Mesendoderm (in vitro differentiated cells): Measurements from ENCODE around the gene FCER2.
"Not testable (repeated sequence)": the region's sequence is repeated elsewhere in the genome, so short reads cannot be mapped to it uniquely, and the experiment has no call there.

Source experiments
- DNase-seq: peaks from one replicate; pipeline ENCODE4 v3.0.0; 2013
- H2AK5ac ChIP-seq: 2 replicates; pipeline ENCODE4 v1.6.1; 2013; ENCODE audit warnings: low read length, inconsistent platforms
- H2BK120ac ChIP-seq: 2 replicates; pipeline ENCODE4 v1.6.1; 2013; ENCODE audit warnings: low read depth, mild to moderate bottlenecking, low read length, moderate library complexity, mixed read lengths
- H2BK15ac ChIP-seq: replicated peaks from 2 replicates; pipeline ENCODE4 v1.6.1; 2013; ENCODE audit warnings: low read depth, mild to moderate bottlenecking, moderate library complexity
- H2BK5ac ChIP-seq: 2 replicates; pipeline ENCODE4 v1.6.1; 2013; ENCODE audit warnings: low read length, inconsistent platforms
- H3K18ac ChIP-seq: 2 replicates; pipeline ENCODE4 v1.6.1; 2013; ENCODE audit warnings: mild to moderate bottlenecking, low read length, mixed read lengths
- H3K23ac ChIP-seq: one replicate; pipeline ENCODE4 v1.6.1; 2013; ENCODE audit warnings: low read length
- H3K27ac ChIP-seq: 2 replicates; pipeline ENCODE4 v1.5.1; 2013; ENCODE audit warnings: low read depth, mild to moderate bottlenecking, inconsistent platforms, low read length, moderate library complexity
- H3K27me3 ChIP-seq: 2 replicates; pipeline ENCODE4 v1.6.1; 2013; ENCODE audit warnings: low read length, control low read depth, mild to moderate bottlenecking, inconsistent platforms; ENCODE audit not compliant: insufficient read depth, poor library complexity
- H3K36me3 ChIP-seq: 2 replicates; pipeline ENCODE4 v1.6.1; 2013; ENCODE audit warnings: low read length, inconsistent platforms; ENCODE audit not compliant: control insufficient read depth, insufficient read depth
- H3K4ac ChIP-seq: one replicate; pipeline ENCODE4 v1.6.1; 2013; ENCODE audit warnings: low read depth, mild to moderate bottlenecking, low read length, moderate library complexity
- H3K4me1 ChIP-seq: 2 replicates; pipeline ENCODE4 v1.6.1; 2013; ENCODE audit warnings: low read depth, low read length, inconsistent platforms; ENCODE audit not compliant: control insufficient read depth
- H3K4me2 ChIP-seq: 2 replicates; pipeline ENCODE4 v1.6.1; 2013; ENCODE audit warnings: low read length
- H3K4me3 ChIP-seq: 2 replicates; pipeline ENCODE4 v1.5.1; 2013; ENCODE audit warnings: mild to moderate bottlenecking, low read length
- H3K56ac ChIP-seq: one replicate; pipeline ENCODE4 v1.6.1; 2013; ENCODE audit warnings: low read length
- H3K79me1 ChIP-seq: 2 replicates; pipeline ENCODE4 v1.6.1; 2013; ENCODE audit warnings: low read length, inconsistent platforms
- H3K79me2 ChIP-seq: 2 replicates; pipeline ENCODE4 v1.6.1; 2013; ENCODE audit warnings: mild to moderate bottlenecking, low read length; ENCODE audit not compliant: control insufficient read depth, insufficient read depth
- H3K9ac ChIP-seq: 2 replicates; pipeline ENCODE4 v1.6.1; 2013; ENCODE audit warnings: low read length, inconsistent platforms
- H4K5ac ChIP-seq: one replicate; pipeline ENCODE4 v1.6.1; 2013; ENCODE audit warnings: low read length
- H4K8ac ChIP-seq: one replicate; pipeline ENCODE4 v1.6.1; 2013; ENCODE audit warnings: low read depth, mild to moderate bottlenecking, control low read depth, low read length, moderate library complexity
- WGBS: extraction: QIAGEN DNeasy Blood & Tissue Kit; methylation state at CpG from one replicate; pipeline ENCODE4 v1.1.7; 2013; ENCODE audit warnings: low lambda C conversion rate, missing lambda C conversion rate; ENCODE audit not compliant: insufficient coverage; ENCODE audit errors: extremely low coverage; 5-methylcytosine and 5-hydroxymethylcytosine counted together

FCER2 gene

GRCh38 chr19:7746306-7746705, 44.4 kb upstream of the FCER2 start:
- H3K4ac ChIP-seq, H3K79me2 ChIP-seq, H3K4me3 ChIP-seq, H3K23ac ChIP-seq, H4K8ac ChIP-seq, H3K56ac ChIP-seq, H3K18ac ChIP-seq, H2BK15ac ChIP-seq, H3K27me3 ChIP-seq, H2AK5ac ChIP-seq, DNase-seq, H3K9ac ChIP-seq, H2BK120ac ChIP-seq, H3K4me2 ChIP-seq, H3K79me1 ChIP-seq, H4K5ac ChIP-seq, H3K27ac ChIP-seq, H3K36me3 ChIP-seq, H3K4me1 ChIP-seq, H2BK5ac ChIP-seq: not testable (repeated sequence)
- WGBS, result no CpG with 5 or more reads among the region's 4 CpGs

- no peak overlapping the region for H3K27ac ChIP-seq
- no peaks in the 10 kb centered on the region for H3K27me3 ChIP-seq
- H2BK5ac ChIP-seq, result no peak overlapping the region
- WGBS, result no CpG with 5 or more reads among the region's 12 CpGs
- H3K36me3 ChIP-seq, result no peaks in the 10 kb centered on the region
- DNase-seq, result no peak
- no peak overlapping the region for H2BK120ac ChIP-seq
- no peak overlapping the region for H4K8ac ChIP-seq
- no peaks in the 10 kb centered on the region for H3K4me1 ChIP-seq
- H3K9ac ChIP-seq, result no peak overlapping the region
- H3K23ac ChIP-seq, result no peak overlapping the region
- H3K4me3 ChIP-seq, result no peak overlapping the region
- H3K4ac ChIP-seq, result no peak overlapping the region
- no peak overlapping the region for H2AK5ac ChIP-seq
- no peaks in the 10 kb centered on the region for H3K79me2 ChIP-seq
- no peak overlapping the region for H3K56ac ChIP-seq
- H3K4me2 ChIP-seq, result no peak overlapping the region
- no peaks in the 10 kb centered on the region for H3K79me1 ChIP-seq
- no peak overlapping the region for H3K18ac ChIP-seq
- H2BK15ac ChIP-seq, result no peak overlapping the region
- H4K5ac ChIP-seq, result no peak overlapping the region
Observed at GRCh38 chr19:7744871-7745650, 43.1 kb upstream of the FCER2 start.

DNA sequence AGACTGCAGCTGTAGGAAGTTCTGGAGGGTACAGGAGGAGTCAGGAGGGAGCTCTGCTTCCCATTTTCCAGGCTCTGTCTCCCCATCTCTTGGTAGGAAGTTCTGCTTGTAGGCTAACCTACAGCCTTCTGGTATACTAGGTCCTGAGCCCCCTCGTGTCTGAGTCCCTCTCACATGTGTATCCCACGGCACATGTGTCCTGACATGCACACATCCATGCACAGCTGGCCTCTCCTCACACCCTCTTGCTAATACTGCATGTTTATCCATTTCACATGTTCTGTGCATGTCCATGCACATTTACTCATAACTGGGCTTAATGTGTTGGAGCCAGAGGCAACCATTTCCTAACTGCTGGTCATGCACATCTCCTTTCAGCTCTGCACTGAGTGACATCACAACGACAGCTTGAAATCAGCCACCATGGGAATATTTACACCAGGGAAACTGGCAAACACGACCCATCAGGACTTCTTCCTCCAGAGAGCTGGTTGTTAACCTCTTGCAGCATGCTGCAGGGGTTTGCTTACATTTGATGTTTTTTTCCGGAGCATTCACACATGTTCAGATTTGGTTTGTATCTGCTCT, 42.4 kb upstream of the FCER2 start:
- Histone ChIP-seq H3K23ac (no peak overlapping the region), H2BK5ac (no peak overlapping the region), H3K79me1 (no peaks in the 10 kb centered on the region), H2BK120ac (no peak overlapping the region), H3K4me3 (no peak overlapping the region), H3K4ac (no peak overlapping the region), H3K9ac (no peak overlapping the region), H4K5ac (no peak overlapping the region), H2AK5ac (no peak overlapping the region), H4K8ac (no peak overlapping the region), H2BK15ac (no peak overlapping the region), H3K79me2 (no peaks in the 10 kb centered on the region), H3K4me1 (no peaks in the 10 kb centered on the region), H3K27ac (no peak overlapping the region), H3K36me3 (no peaks in the 10 kb centered on the region), H3K4me2 (no peak overlapping the region), H3K56ac (no peak overlapping the region), H3K18ac (no peak overlapping the region), H3K27me3 (no peaks in the 10 kb centered on the region)
- no peak for DNase-seq
- no CpG with 5 or more reads among the region's 5 CpGs for WGBS

DNA sequence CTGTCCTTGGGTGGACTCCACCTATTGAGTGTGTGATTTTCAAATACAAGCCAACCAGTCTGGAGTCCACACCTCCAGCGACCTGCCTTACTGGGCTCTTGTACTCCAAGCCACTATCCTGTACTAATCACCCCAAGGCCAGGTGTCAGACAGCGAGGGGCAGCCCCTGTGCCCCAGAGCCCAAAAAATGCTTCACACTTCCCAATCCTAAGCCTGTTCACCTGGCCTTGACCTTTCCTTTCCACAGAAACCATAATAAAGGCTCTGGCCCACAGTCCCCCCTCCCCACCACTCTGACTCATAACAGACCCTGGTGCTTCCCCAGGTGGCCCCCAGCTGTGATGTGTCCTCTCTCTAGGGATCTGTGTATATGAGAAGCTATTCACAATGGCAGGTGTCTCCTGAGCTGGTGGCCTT, 41.5 kb upstream of the FCER2 start:
- H2AK5ac ChIP-seq, result no peak overlapping the region
- H3K79me1 ChIP-seq, result no peaks in the 10 kb centered on the region
- H3K79me2 ChIP-seq, result no peaks in the 10 kb centered on the region
- no peak overlapping the region for H3K4me3 ChIP-seq
- no peaks in the 10 kb centered on the region for H3K36me3 ChIP-seq
- no peak overlapping the region for H2BK5ac ChIP-seq
- no peak overlapping the region for H2BK120ac ChIP-seq
- H3K56ac ChIP-seq, result no peak overlapping the region
- H3K27me3 ChIP-seq, result no peaks in the 10 kb centered on the region
- H2BK15ac ChIP-seq, result no peak overlapping the region
- no peaks in the 10 kb centered on the region for H3K4me1 ChIP-seq
- no peak for DNase-seq
- no peak overlapping the region for H4K8ac ChIP-seq
- H3K4ac ChIP-seq, result no peak overlapping the region
- WGBS, result no CpG with 5 or more reads among the region's 2 CpGs
- H3K9ac ChIP-seq, result no peak overlapping the region
- H4K5ac ChIP-seq, result no peak overlapping the region
- H3K27ac ChIP-seq, result no peak overlapping the region
- no peak overlapping the region for H3K23ac ChIP-seq
- no peak overlapping the region for H3K18ac ChIP-seq
- no peak overlapping the region for H3K4me2 ChIP-seq

DNA sequence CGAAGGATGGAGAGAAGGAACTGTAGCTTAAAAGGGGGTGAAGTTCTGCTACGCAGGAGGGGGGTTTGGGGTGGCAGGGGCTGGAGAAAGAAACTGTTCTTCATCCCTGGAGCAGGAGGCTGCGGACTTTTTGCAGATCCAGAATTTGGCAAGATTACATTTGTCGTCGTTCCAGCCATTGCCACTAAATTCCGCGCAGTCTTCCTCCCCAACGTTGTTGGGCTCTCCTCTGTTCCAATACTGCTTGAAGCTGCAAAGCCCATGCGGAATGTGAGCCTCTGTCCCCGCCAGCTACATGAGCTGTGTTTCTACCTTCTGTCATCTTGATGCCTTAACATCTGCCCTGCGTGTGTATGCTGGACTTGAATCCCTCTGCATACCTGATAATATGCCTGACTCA, 41.1 kb upstream of the FCER2 start:
- no peak overlapping the region for H2BK120ac ChIP-seq
- H4K8ac ChIP-seq, result no peak overlapping the region
- H3K9ac ChIP-seq, result no peak overlapping the region
- no CpG with 5 or more reads among the region's 11 CpGs for WGBS
- no peak overlapping the region for H2AK5ac ChIP-seq
- no peak overlapping the region for H2BK15ac ChIP-seq
- no peak overlapping the region for H3K4ac ChIP-seq
- H3K56ac ChIP-seq, result no peak overlapping the region
- no peaks in the 10 kb centered on the region for H3K4me1 ChIP-seq
- H3K27me3 ChIP-seq, result no peaks in the 10 kb centered on the region
- no peak overlapping the region for H3K4me3 ChIP-seq
- H3K23ac ChIP-seq, result no peak overlapping the region
- no peak overlapping the region for H2BK5ac ChIP-seq
- H3K79me1 ChIP-seq, result no peaks in the 10 kb centered on the region
- H4K5ac ChIP-seq, result no peak overlapping the region
- no peak overlapping the region for H3K18ac ChIP-seq
- no peak overlapping the region for H3K4me2 ChIP-seq
- no peak for DNase-seq
- H3K79me2 ChIP-seq, result no peaks in the 10 kb centered on the region
- no peaks in the 10 kb centered on the region for H3K36me3 ChIP-seq
- H3K27ac ChIP-seq, result no peak overlapping the region

DNA sequence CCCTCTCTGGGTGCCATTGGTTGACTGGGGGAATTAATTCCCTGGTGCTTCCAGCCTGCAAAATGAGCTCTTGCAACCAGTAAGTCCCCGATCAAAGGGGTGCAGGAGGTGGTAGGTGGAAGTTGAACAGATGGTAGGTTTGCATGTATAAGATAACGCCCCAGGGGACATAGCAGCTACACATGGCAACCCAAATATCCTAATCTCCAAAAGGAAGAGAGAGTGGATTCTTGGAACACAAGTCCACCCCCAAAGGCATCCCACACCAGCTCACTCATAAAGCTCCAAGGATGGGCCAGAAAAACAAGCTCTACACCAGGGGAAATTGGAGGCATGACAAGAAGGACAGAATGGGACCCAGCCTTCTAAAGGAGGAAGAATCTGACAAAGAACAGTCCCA, 40.6 kb upstream of the FCER2 start:
- H2AK5ac ChIP-seq, result no peak overlapping the region
- no peak overlapping the region for H3K18ac ChIP-seq
- no peaks in the 10 kb centered on the region for H3K79me2 ChIP-seq
- no peak overlapping the region for H3K9ac ChIP-seq
- no peak overlapping the region for H3K4me2 ChIP-seq
- H3K4ac ChIP-seq, result no peak overlapping the region
- H3K4me1 ChIP-seq, result no peaks in the 10 kb centered on the region
- no peak overlapping the region for H3K56ac ChIP-seq
- H2BK5ac ChIP-seq, result no peak overlapping the region
- WGBS, result no CpG with 5 or more reads among the region's 2 CpGs
- H3K36me3 ChIP-seq, result no peaks in the 10 kb centered on the region
- no peak overlapping the region for H3K27ac ChIP-seq
- no peak overlapping the region for H4K8ac ChIP-seq
- no peak overlapping the region for H3K4me3 ChIP-seq
- no peak overlapping the region for H3K23ac ChIP-seq
- H2BK120ac ChIP-seq, result no peak overlapping the region
- H3K27me3 ChIP-seq, result no peaks in the 10 kb centered on the region
- H3K79me1 ChIP-seq, result no peaks in the 10 kb centered on the region
- DNase-seq, result no peak
- no peak overlapping the region for H4K5ac ChIP-seq
- no peak overlapping the region for H2BK15ac ChIP-seq
